Fibroblast of lung (primary cell): Measurements from ENCODE around the gene WFIKKN1.

Source experiments
- CTCF ChIP-seq, 2 donors: IDR thresholded peaks in 1 of 2; conservative IDR thresholded peaks in 1 of 2; 1 replicate in 1 of 2; 2 replicates in 1 of 2; pipeline ENCODE4 v1.5.1; 2011 to 2012; ENCODE audit warnings: low read length in 2 of 2, control low read depth in 1 of 2, inconsistent platforms in 1 of 2, low read depth in 1 of 2, mild to moderate bottlenecking in 1 of 2
- EZH2 ChIP-seq: IDR thresholded peaks from 2 replicates; pipeline ENCODE4 v1.5.1; 2012; ENCODE audit warnings: low read length, control low read depth, mild to moderate bottlenecking; ENCODE audit errors: missing control alignments

- TF ChIP-seq CTCF (conservative IDR thresholded peaks at IDR 0.05 in 1 of 2, IDR thresholded peaks at IDR 0.05 in 1 of 2; ENCODE audit: low read depth in 1 of 2, low read length in 2 of 2) (no peak), EZH2 (no peak)
Observed at GRCh38 chr16:588639-588888, 42.2 kb upstream of the WFIKKN1 start.
